ENCODE results near the gene WDR19. TPM values are rescaled to one million over a fixed set of nuclear protein-coding genes. Genes with fewer than 3 reads are reported as not detected.
"Not testable (repeated sequence)": the region's sequence is repeated elsewhere in the genome, so short reads cannot be mapped to it uniquely, and the experiment has no call there.

WDR19 gene
- total RNA-seq, 2 experiments from 2014 or later = 12.0 to 14.5 TPM

DNA sequence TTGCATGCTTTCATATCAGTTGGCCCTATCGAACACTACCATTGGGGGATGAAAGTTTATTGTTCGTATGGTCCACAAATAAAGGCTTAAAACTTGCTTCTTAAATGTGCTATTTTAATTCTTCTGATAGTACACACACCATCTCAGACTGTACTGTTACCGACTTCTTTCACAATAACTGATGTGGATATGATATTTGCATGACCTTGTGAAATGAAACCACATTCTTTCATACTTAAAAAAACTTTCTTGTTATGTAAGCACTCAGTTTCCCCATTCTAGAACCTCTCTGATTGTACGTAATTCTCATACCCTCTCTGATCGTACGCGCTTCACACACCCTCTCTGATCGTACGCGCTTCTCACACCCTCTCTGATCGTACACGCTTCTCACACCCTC lies 12.0 kb upstream of the WDR19 start:
- ChIA-PET POLR2A (no interaction called here), CTCF (no interaction called here)
- Mint-ChIP-seq H3K36me3 (ENCODE audit: low read depth) (no peaks in the 10 kb centered on the region), H3K27me3 (no peaks in the 10 kb centered on the region), H3K9me3 (peaks cover 5% of the 10 kb centered on the region), H3K4me1 (ENCODE audit: low read depth) (peaks cover 3% of the 10 kb centered on the region), H3K27ac (no peak overlapping the region), H3K4me3 (no peak overlapping the region)
- intact Hi-C loops (cut with micrococcal nuclease) = no loop called here
- no peak for ATAC-seq
- TF ChIP-seq, protein P1, sequence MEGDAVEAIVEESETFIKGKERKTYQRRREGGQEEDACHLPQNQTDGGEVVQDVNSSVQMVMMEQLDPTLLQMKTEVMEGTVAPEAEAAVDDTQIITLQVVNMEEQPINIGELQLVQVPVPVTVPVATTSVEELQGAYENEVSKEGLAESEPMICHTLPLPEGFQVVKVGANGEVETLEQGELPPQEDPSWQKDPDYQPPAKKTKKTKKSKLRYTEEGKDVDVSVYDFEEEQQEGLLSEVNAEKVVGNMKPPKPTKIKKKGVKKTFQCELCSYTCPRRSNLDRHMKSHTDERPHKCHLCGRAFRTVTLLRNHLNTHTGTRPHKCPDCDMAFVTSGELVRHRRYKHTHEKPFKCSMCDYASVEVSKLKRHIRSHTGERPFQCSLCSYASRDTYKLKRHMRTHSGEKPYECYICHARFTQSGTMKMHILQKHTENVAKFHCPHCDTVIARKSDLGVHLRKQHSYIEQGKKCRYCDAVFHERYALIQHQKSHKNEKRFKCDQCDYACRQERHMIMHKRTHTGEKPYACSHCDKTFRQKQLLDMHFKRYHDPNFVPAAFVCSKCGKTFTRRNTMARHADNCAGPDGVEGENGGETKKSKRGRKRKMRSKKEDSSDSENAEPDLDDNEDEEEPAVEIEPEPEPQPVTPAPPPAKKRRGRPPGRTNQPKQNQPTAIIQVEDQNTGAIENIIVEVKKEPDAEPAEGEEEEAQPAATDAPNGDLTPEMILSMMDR (IDR thresholded peaks at IDR 0.05) = no peak
- no peak for DNase-seq

DNA sequence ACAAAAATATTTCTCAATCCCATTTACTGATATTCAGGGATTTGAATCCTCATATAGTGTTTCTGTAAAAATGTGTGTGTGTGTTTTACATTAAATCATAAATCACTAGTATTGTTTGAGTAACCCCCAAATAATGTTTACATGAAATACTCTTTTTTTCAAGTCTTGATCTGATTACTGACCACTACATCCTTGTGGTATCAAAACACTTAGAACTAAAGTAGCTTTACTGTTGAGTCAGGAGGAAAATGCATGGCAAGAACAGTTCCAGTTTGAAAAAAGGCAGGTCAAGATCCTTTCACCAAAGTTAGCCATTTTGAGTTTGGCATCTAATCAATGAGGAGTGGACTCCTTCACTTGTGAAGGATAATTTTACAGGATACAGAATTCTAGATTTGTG lies 3.6 kb upstream of the WDR19 start:
- ATAC-seq (no peak), DNase-seq (no peak)
- intact Hi-C loops (cut with micrococcal nuclease) = no loop called here
- ChIA-PET POLR2A (no interaction called here), CTCF (interaction anchor here (1.3 kb wide), 1 partner anchor 276 kb away, joined by 3 read pairs; no protein-coding TSS in a partner anchor)
- no peaks in the 10 kb centered on the region for H3K9me3 Mint-ChIP-seq
- H3K4me1 Mint-ChIP-seq (ENCODE audit: low read depth) = peaks cover 3% of the 10 kb centered on the region
- no peaks in the 10 kb centered on the region for H3K27me3 Mint-ChIP-seq
- no peak overlapping the region for H3K4me3 Mint-ChIP-seq
- TF ChIP-seq, protein P1 (IDR thresholded peaks at IDR 0.05) = no peak
- no peaks in the 10 kb centered on the region for H3K36me3 Mint-ChIP-seq (ENCODE audit: low read depth)
- H3K27ac Mint-ChIP-seq = no peak overlapping the region

DNA sequence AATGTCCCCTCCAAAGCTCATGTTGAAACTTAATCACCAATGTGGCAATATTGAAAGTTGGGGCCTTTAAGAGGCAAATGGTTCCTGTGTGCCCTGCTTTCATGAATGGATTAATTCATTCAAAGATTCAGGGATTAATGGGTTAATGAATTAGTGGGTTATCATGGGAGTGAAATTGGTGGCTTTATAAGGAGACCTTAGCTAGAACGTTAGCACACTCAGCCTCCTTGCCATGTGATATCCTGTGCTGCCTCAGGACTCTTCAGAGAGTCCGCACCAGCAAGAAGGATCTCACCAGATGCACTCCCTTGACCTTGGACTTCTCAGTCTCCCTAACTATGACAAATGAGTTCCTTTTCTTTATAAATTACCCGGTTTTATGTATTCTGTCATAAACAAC lies 2.6 kb upstream of the WDR19 start:
- no peaks in the 10 kb centered on the region for H3K36me3 Mint-ChIP-seq (ENCODE audit: low read depth)
- no peaks in the 10 kb centered on the region for H3K27me3 Mint-ChIP-seq
- TF ChIP-seq, protein P1 (IDR thresholded peaks at IDR 0.05) = no peak
- H3K4me3 Mint-ChIP-seq = no peak overlapping the region
- POLR2A ChIA-PET = no interaction called here
- intact Hi-C loops (cut with micrococcal nuclease) = no loop called here
- DNase-seq (no peak), ATAC-seq (no peak)
- H3K27ac Mint-ChIP-seq = no peak overlapping the region
- CTCF ChIA-PET = interaction anchor here (1.1 to 1.3 kb wide), 2 partner anchors 277 to 397 kb away, joined by 3 read pairs; partner anchors contain the start of gene TLR10
- peaks cover 3% of the 10 kb centered on the region for H3K4me1 Mint-ChIP-seq (ENCODE audit: low read depth)
- H3K9me3 Mint-ChIP-seq = no peaks in the 10 kb centered on the region

DNA sequence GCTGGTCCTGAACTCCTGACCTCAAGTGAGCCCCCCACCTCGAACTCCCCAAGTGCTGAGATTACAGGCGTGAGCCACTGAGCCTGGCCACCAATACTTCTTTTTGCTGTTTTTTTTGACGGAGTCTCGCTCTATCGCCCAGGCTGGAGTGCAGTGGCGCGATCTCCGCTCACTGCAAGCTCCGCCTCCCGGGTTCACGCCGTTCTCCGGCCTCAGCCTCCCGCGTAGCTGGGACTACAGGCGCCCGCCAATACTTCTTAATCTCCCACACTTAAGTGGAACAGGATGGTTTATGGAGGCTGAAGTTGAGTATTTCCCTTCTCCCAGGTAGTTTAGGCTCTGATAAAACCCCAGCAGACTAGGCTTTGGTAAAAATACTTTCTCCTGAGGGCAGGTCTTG lies 1.7 kb upstream of the WDR19 start:
- intact Hi-C loops (cut with micrococcal nuclease); ATAC-seq; H3K27me3 Mint-ChIP-seq; POLR2A ChIA-PET; H3K9me3 Mint-ChIP-seq; H3K4me1 Mint-ChIP-seq (ENCODE audit: low read depth); H3K36me3 Mint-ChIP-seq (ENCODE audit: low read depth); H3K27ac Mint-ChIP-seq; DNase-seq; H3K4me3 Mint-ChIP-seq: not testable (repeated sequence)
- CTCF ChIA-PET = interaction anchor here (1.1 to 1.4 kb wide), 2 partner anchors 247 to 398 kb away, joined by 3 to 4 read pairs; partner anchors contain the start of gene TLR10

DNA sequence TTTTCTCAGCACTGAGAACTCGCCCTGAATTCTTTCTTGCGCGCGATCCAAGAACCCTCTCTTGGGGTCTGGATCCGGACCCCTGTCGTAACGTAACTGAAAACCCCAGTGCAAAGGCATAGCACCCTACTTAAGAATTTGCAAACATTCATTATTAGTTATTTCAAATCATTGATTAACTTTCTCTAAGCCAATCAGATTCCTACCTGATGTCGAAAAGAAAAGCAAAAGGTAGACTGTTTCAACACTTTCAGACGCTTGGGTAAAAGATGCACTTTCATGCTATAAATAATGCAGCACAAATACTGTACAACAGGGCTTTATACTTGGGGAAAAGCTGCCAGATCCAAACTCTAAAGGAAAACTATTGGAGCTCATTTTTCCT lies 817 bp upstream of the WDR19 start:
- H3K4me1 Mint-ChIP-seq (ENCODE audit: low read depth) = peaks cover 3% of the 10 kb centered on the region
- H3K27me3 Mint-ChIP-seq = no peaks in the 10 kb centered on the region
- ChIA-PET POLR2A (interaction anchor here (0.6 to 1.1 kb wide), 2 partner anchors 173 to 1019 kb away, joined by 3 read pairs; no protein-coding TSS in a partner anchor), CTCF (interaction anchor here (1.0 to 1.6 kb wide), 4 partner anchors 187 to 325 kb away, joined by 3 to 4 read pairs (median 4); no protein-coding TSS in a partner anchor)
- H3K9me3 Mint-ChIP-seq = no peaks in the 10 kb centered on the region
- H3K36me3 Mint-ChIP-seq (ENCODE audit: low read depth) = no peaks in the 10 kb centered on the region
- ATAC-seq = no peak
- intact Hi-C loops (cut with micrococcal nuclease) = no loop called here
- TF ChIP-seq, protein P1 (IDR thresholded peaks at IDR 0.05) = no peak
- DNase-seq = no peak
- no peak overlapping the region for H3K4me3 Mint-ChIP-seq
- H3K27ac Mint-ChIP-seq = no peak overlapping the region

DNA sequence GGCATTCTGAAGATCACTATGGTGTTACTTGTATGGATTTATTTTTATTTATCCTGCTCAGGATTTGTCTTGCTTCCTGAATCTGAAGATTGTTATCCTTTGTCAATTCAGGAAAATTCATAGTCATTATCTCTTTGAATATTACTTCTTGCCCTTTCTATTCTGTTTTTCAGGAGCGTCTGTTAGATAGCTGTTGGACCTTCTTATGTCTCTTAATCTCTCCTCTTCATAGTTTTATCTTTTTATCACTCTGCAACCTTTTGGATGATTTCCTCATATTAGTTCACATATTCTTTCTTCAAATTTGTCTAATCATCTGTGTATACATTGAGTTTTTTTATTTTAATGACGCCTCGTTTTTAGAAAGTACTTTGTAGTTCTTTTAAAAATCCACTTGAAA lies 19.6 kb downstream of the WDR19 start:
- Mint-ChIP-seq H3K4me3 (no peak overlapping the region), H3K27me3 (no peaks in the 10 kb centered on the region), H3K9me3 (no peaks in the 10 kb centered on the region), H3K36me3 (ENCODE audit: low read depth) (peaks cover 14% of the 10 kb centered on the region), H3K27ac (no peak overlapping the region), H3K4me1 (ENCODE audit: low read depth) (no peaks in the 10 kb centered on the region)
- ATAC-seq = no peak
- no peak for DNase-seq
- ChIA-PET POLR2A (no interaction called here), CTCF (no interaction called here)
- intact Hi-C loops (cut with micrococcal nuclease) = no loop called here
- TF ChIP-seq, protein P1 (IDR thresholded peaks at IDR 0.05) = no peak
